KMS-11 (cell line): ENCODE results near the gene GBA3.

ENCODE experiments used
- H2AFZ ChIP-seq: fragments of 200-600 bp; sonication (generic); 2 replicates; pipeline ENCODE4 v1.6.1; 2016; ENCODE audit warnings: antibody characterized with exemption, mixed run types, low read depth
- H3K27ac ChIP-seq: fragments of 200-600 bp; sonication (generic); 2 replicates; pipeline ENCODE4 v1.6.1; 2016; ENCODE audit warnings: mild to moderate bottlenecking, mixed run types
- H3K27me3 ChIP-seq: fragments of 200-600 bp; sonication (generic); 2 replicates; pipeline ENCODE4 v1.6.1; 2017; ENCODE audit warnings: mild to moderate bottlenecking, low read depth, mixed run types, moderate library complexity; ENCODE audit not compliant: insufficient read depth
- H3K36me3 ChIP-seq: fragments of 200-600 bp; sonication (generic); 2 replicates; pipeline ENCODE4 v1.6.1; 2017; ENCODE audit warnings: mild to moderate bottlenecking, mixed run types; ENCODE audit not compliant: insufficient read depth
- H3K4me1 ChIP-seq: fragments of 200-600 bp; sonication (generic); 2 replicates; pipeline ENCODE4 v1.6.1; 2016; ENCODE audit warnings: mild to moderate bottlenecking, low read depth, mixed run types; ENCODE audit not compliant: poor library complexity, severe bottlenecking
- H3K4me2 ChIP-seq: fragments of 200-600 bp; sonication (generic); 2 replicates; pipeline ENCODE4 v1.7.0; 2016; ENCODE audit warnings: mild to moderate bottlenecking, mixed run types
- H3K4me3 ChIP-seq: fragments of 200-600 bp; sonication (generic); IDR thresholded peaks from 2 replicates; pipeline ENCODE4 v1.6.1; 2017; ENCODE audit warnings: low read depth, low read length, mixed read lengths; ENCODE audit not compliant: insufficient read depth
- H3K79me2 ChIP-seq: fragments of 200-600 bp; sonication (generic); 2 replicates; pipeline ENCODE4 v1.6.1; 2016; ENCODE audit warnings: low read depth, mixed run types; ENCODE audit not compliant: insufficient read depth
- H3K9ac ChIP-seq: fragments of 200-600 bp; sonication (generic); 2 replicates; pipeline ENCODE4 v1.6.1; 2016; ENCODE audit warnings: mild to moderate bottlenecking, mixed run types
- H4K20me1 ChIP-seq: fragments of 200-600 bp; sonication (generic); 2 replicates; pipeline ENCODE4 v1.6.1; 2016; ENCODE audit warnings: mild to moderate bottlenecking, mixed run types; ENCODE audit not compliant: insufficient read depth
- TF ChIP-seq, protein P1 (sequence below): fragments of 200-600 bp; sonication (generic); conservative IDR thresholded peaks from 2 replicates; pipeline ENCODE4 v1.6.1; 2017; ENCODE audit warnings: low read depth, mild to moderate bottlenecking, antibody characterized with exemption, low read length, moderate library complexity, mixed read lengths

Gene GBA3

DNA sequence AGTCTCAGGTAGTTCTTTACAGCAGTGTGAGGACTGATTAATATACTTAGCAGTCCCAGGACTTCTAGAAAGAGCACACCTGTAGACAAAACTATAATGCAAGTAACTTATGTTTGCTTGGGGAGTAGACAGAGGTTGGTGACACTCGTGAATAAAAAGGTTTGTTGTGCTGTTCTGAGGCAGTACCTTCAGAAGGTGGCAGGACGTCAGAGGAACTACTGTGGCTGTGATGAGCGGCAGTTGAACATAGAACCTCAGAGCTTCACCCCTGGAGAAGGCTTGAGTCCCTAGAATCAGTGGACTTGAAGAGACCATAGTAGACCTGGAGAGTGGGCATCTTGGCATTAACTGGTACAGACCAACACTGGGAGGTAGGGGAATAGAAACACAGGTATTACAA, 3.3 kb upstream of the GBA3 start:
- no peaks in the 10 kb centered on the region for H3K4me1 ChIP-seq
- no peaks in the 10 kb centered on the region for H4K20me1 ChIP-seq
- no peaks in the 10 kb centered on the region for H3K36me3 ChIP-seq
- TF ChIP-seq, protein P1, sequence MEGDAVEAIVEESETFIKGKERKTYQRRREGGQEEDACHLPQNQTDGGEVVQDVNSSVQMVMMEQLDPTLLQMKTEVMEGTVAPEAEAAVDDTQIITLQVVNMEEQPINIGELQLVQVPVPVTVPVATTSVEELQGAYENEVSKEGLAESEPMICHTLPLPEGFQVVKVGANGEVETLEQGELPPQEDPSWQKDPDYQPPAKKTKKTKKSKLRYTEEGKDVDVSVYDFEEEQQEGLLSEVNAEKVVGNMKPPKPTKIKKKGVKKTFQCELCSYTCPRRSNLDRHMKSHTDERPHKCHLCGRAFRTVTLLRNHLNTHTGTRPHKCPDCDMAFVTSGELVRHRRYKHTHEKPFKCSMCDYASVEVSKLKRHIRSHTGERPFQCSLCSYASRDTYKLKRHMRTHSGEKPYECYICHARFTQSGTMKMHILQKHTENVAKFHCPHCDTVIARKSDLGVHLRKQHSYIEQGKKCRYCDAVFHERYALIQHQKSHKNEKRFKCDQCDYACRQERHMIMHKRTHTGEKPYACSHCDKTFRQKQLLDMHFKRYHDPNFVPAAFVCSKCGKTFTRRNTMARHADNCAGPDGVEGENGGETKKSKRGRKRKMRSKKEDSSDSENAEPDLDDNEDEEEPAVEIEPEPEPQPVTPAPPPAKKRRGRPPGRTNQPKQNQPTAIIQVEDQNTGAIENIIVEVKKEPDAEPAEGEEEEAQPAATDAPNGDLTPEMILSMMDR = no peak
- H2AFZ ChIP-seq = no peak overlapping the region
- no peak overlapping the region for H3K4me2 ChIP-seq
- no peak overlapping the region for H3K4me3 ChIP-seq
- H3K79me2 ChIP-seq = no peaks in the 10 kb centered on the region
- H3K27me3 ChIP-seq = no peaks in the 10 kb centered on the region
- H3K27ac ChIP-seq = no peak overlapping the region
- H3K9ac ChIP-seq = no peak overlapping the region

DNA sequence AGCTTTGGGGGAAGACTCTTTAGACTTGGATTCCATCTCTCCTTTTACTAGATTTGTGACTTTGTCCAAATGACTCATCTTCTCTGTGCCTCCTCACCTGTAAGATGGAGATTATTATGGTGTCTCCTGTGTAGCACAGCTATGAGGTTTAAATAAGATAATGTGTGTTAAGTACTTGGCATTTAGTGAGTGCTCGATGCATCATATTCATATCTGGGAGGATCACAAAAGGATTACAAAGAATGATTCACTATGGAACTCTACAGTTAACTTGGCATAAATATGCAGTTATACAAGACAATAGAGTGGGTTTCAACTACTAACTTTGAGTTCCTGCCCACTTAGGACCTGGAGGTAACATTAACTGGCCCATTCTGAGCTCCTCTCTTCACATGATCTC, 2.3 kb downstream of the GBA3 start:
- Histone ChIP-seq H3K4me3 (no peak overlapping the region), H3K79me2 (no peaks in the 10 kb centered on the region), H4K20me1 (no peaks in the 10 kb centered on the region)

GRCh38 chr4:22695917-22696316, 3.2 kb downstream of the GBA3 start:
- no peaks in the 10 kb centered on the region for H3K79me2 ChIP-seq
- no peak overlapping the region for H3K4me2 ChIP-seq
- no peaks in the 10 kb centered on the region for H3K36me3 ChIP-seq
- no peaks in the 10 kb centered on the region for H3K27me3 ChIP-seq
- TF ChIP-seq, protein P1 = no peak
- no peak overlapping the region for H2AFZ ChIP-seq
- H3K27ac ChIP-seq = no peak overlapping the region
- no peaks in the 10 kb centered on the region for H4K20me1 ChIP-seq
- H3K4me1 ChIP-seq = no peaks in the 10 kb centered on the region
- no peak overlapping the region for H3K9ac ChIP-seq
- H3K4me3 ChIP-seq = no peak overlapping the region

More for the DNA sequence above, 2.3 kb downstream of the GBA3 start:
- TF ChIP-seq, protein P1 = no peak
- H3K36me3 ChIP-seq = no peaks in the 10 kb centered on the region
- H2AFZ ChIP-seq = no peak overlapping the region
- H3K27me3 ChIP-seq = no peaks in the 10 kb centered on the region
- no peak overlapping the region for H3K4me2 ChIP-seq
- H3K9ac ChIP-seq = no peak overlapping the region
- no peaks in the 10 kb centered on the region for H3K4me1 ChIP-seq
- no peak overlapping the region for H3K27ac ChIP-seq

GRCh38 chr4:22703912-22704311, 11.2 kb downstream of the GBA3 start:
- Histone ChIP-seq H3K4me2 (no peak overlapping the region), H3K79me2 (no peaks in the 10 kb centered on the region), H2AFZ (no peak overlapping the region), H3K4me3 (no peak overlapping the region), H3K27ac (no peak overlapping the region), H3K4me1 (no peaks in the 10 kb centered on the region), H3K27me3 (no peaks in the 10 kb centered on the region), H3K36me3 (no peaks in the 10 kb centered on the region), H3K9ac (no peak overlapping the region), H4K20me1 (no peaks in the 10 kb centered on the region)
- TF ChIP-seq, protein P1 = no peak
